ENCODE measurements around the gene OTULINL.

OTULINL gene

GRCh38 chr5:14603141-14603540 lies 21.5 kb downstream of the OTULINL start:
- H3K4me3 ChIP-seq (ENCODE audit: control insufficient read depth, low read depth, low read length): no peak overlapping the region
- no peak for TF ChIP-seq CTCF (IDR thresholded peaks at IDR 0.05; ENCODE audit: control insufficient read depth, insufficient read depth, low read depth, low read length, missing control alignments)
- DNase-seq (ENCODE audit: low read depth): no peak

- H3K4me3 ChIP-seq (ENCODE audit: control insufficient read depth, low read depth, low read length): no peak overlapping the region
- no peak for DNase-seq (ENCODE audit: low read depth)
- TF ChIP-seq CTCF (IDR thresholded peaks at IDR 0.05; ENCODE audit: control insufficient read depth, insufficient read depth, low read depth, low read length, missing control alignments): no peak
These were observed 25.5 kb downstream of the OTULINL start for GRCh38 chr5:14607104-14607503.

GRCh38 chr5:14608169-14608568 lies 26.6 kb downstream of the OTULINL start:
- H3K4me3 ChIP-seq (ENCODE audit: control insufficient read depth, low read depth, low read length): no peak overlapping the region
- no peak for DNase-seq (ENCODE audit: low read depth)
- no peak for TF ChIP-seq CTCF (IDR thresholded peaks at IDR 0.05; ENCODE audit: control insufficient read depth, insufficient read depth, low read depth, low read length, missing control alignments)

- no peak for TF ChIP-seq CTCF (IDR thresholded peaks at IDR 0.05; ENCODE audit: control insufficient read depth, insufficient read depth, low read depth, low read length, missing control alignments)
- DNase-seq (ENCODE audit: low read depth): no peak
- no peak overlapping the region for H3K4me3 ChIP-seq (ENCODE audit: control insufficient read depth, low read depth, low read length)
These were observed 30.1 kb downstream of the OTULINL start for GRCh38 chr5:14611737-14612136.

DNA sequence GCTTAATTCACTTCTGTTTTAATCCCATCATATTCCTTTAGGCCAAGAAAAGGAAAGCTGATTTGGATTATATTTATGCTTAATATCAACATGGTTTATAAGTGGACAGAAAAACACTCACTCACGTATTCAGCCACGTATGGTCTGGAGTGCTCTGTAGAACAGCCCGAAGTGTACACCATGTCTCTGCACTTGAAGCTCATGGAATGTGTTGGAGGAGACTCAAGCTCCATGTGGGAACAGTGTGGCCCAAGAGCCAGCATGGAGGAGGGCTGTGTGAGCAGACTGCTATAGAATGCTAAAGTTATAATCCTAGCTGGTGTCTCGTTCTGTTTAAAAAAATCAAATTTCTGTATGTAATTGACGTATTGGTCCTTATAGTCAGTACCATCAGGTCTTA lies 32.9 kb downstream of the OTULINL start:
- DNase-seq (ENCODE audit: low read depth): no peak
- no peak for TF ChIP-seq CTCF (IDR thresholded peaks at IDR 0.05; ENCODE audit: control insufficient read depth, insufficient read depth, low read depth, low read length, missing control alignments)
- H3K4me3 ChIP-seq (ENCODE audit: control insufficient read depth, low read depth, low read length): no peak overlapping the region

DNA sequence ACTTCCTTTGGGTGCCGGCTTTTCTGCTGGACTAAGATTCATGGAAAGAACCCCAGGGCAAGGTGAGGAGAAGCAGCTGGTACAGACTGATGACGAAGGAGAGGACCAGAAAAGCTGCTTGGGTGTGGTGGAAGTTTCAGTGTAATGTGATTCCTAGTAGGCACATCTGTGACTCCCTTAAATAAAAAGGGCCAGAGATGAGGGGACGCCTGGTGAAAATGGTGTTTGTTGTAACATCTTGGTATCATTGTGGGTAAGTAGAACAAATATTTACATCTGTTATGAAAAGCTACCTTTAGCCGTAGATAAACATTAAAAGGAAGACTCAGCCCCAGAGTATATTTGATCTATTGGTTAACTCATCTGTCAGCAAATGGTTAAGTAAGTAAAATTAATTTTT lies 33.8 kb downstream of the OTULINL start:
- H3K4me3 ChIP-seq (ENCODE audit: control insufficient read depth, low read depth, low read length): no peak overlapping the region
- DNase-seq (ENCODE audit: low read depth): no peak
- no peak for TF ChIP-seq CTCF (IDR thresholded peaks at IDR 0.05; ENCODE audit: control insufficient read depth, insufficient read depth, low read depth, low read length, missing control alignments)

DNA sequence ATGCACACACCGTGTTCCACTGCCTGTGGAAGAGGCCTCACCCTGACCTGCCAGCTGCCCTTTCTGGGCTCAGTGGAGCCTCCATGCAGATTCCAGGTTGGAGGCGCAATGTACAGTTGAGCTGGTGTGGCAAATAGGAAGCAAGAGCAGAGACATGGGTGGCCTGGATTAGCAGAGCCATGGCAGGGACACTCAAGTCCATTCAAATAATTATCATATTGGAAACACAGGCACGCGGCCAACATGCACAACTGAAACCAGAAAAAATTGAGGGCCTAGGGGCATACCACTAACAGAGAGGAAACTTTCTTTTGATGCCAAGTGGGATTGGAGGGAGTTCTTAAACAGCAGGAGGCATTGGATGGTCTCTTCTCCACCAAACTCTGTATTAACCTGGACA lies 35.8 kb downstream of the OTULINL start:
- H3K4me3 ChIP-seq (ENCODE audit: control insufficient read depth, low read depth, low read length): no peak overlapping the region
- no peak for DNase-seq (ENCODE audit: low read depth)
- TF ChIP-seq CTCF (IDR thresholded peaks at IDR 0.05; ENCODE audit: control insufficient read depth, insufficient read depth, low read depth, low read length, missing control alignments): no peak

All from AG09309 (cell line).